Neural progenitor cell (in vitro differentiated cells): ENCODE results near the gene ARHGAP9. TPM values are rescaled to one million over a fixed set of nuclear protein-coding genes. Genes with fewer than 3 reads are reported as not detected.

Experiments used
- DNase-seq: peaks from one replicate; pipeline ENCODE4 v3.0.0-alpha.2; 2016; ENCODE audit warnings: low spot score
- H2AFZ ChIP-seq: fragments of 200-600 bp; sonication (generic); replicated peaks from 2 replicates; pipeline ENCODE4 v1.6.1; 2016; ENCODE audit warnings: antibody characterized with exemption
- H3F3A ChIP-seq: fragments of 200-600 bp; sonication (generic); 2 replicates; pipeline ENCODE4 v1.6.1; 2016; ENCODE audit warnings: antibody characterized with exemption, low read depth
- H3K27ac ChIP-seq: fragments of 200-600 bp; sonication (generic); 2 replicates; pipeline ENCODE4 v1.5.1; 2016; ENCODE audit warnings: mild to moderate bottlenecking
- H3K27me3 ChIP-seq: fragments of 200-600 bp; sonication (generic); 2 replicates; pipeline ENCODE4 v1.6.1; 2016; ENCODE audit warnings: mild to moderate bottlenecking, moderate library complexity
- H3K36me3 ChIP-seq: fragments of 200-600 bp; sonication (generic); 2 replicates; pipeline ENCODE4 v1.5.1; 2016
- H3K4me1 ChIP-seq: fragments of 200-600 bp; sonication (generic); 2 replicates; pipeline ENCODE4 v1.6.1; 2016; ENCODE audit warnings: mixed run types
- H3K4me2 ChIP-seq: fragments of 200-600 bp; sonication (generic); 2 replicates; pipeline ENCODE4 v1.6.1; 2016
- H3K4me3 ChIP-seq: fragments of 200-600 bp; sonication (generic); 2 replicates; pipeline ENCODE4 v1.5.1; 2016
- H3K79me2 ChIP-seq: fragments of 200-600 bp; sonication (generic); 2 replicates; pipeline ENCODE4 v1.6.1; 2016; ENCODE audit warnings: low read depth
- H3K9ac ChIP-seq: fragments of 200-600 bp; sonication (generic); 2 replicates; pipeline ENCODE4 v1.6.1; 2016
- H3K9me3 ChIP-seq: fragments of 200-600 bp; sonication (generic); 2 replicates; pipeline ENCODE4 v1.5.1; 2016; ENCODE audit warnings: low read depth
- H4K20me1 ChIP-seq: fragments of 200-600 bp; sonication (generic); 2 replicates; pipeline ENCODE4 v1.6.1; 2016; ENCODE audit warnings: low read depth
- H3K27ac Mint-ChIP-seq: 3 replicates; pipeline ENCODE4 v1.8.0; 2021; ENCODE audit warnings: mixed read lengths
- H3K27me3 Mint-ChIP-seq: 2 replicates; pipeline ENCODE4 v1.8.0; 2022; ENCODE audit warnings: low read depth, mild to moderate bottlenecking, inconsistent platforms, moderate library complexity, mixed read lengths; ENCODE audit not compliant: insufficient read depth
- H3K36me3 Mint-ChIP-seq: 3 replicates; pipeline ENCODE4 v1.8.0; 2021; ENCODE audit warnings: mixed read lengths
- H3K4me1 Mint-ChIP-seq: 3 replicates; pipeline ENCODE4 v1.8.0; 2021; ENCODE audit warnings: mixed read lengths
- H3K4me3 Mint-ChIP-seq: 3 replicates; pipeline ENCODE4 v1.8.0; 2021; ENCODE audit warnings: mild to moderate bottlenecking, moderate library complexity, mixed read lengths
- H3K9me3 Mint-ChIP-seq: 3 replicates; pipeline ENCODE4 v1.8.0; 2020; ENCODE audit warnings: mixed read lengths
- CTCF ChIP-seq: fragments of 200-600 bp; sonication (generic); IDR thresholded peaks from 2 replicates; pipeline ENCODE4 v1.5.1; 2017; ENCODE audit warnings: antibody characterized with exemption, mild to moderate bottlenecking
- EZH2 ChIP-seq: fragments of 200-600 bp; sonication (generic); IDR thresholded peaks from 2 replicates; pipeline ENCODE4 v1.6.1; 2017; ENCODE audit warnings: antibody characterized with exemption, mild to moderate bottlenecking, moderate library complexity
- EZH2phosphoT487 ChIP-seq: fragments of 200-600 bp; sonication (generic); IDR thresholded peaks from 2 replicates; pipeline ENCODE4 v1.6.1; 2017; ENCODE audit warnings: antibody characterized with exemption
- total RNA-seq: library from RNA; depleted of rRNA; stranded (reverse); fragments of >200 nt; gene quantifications from 2 replicates; pipeline ENCODE4 v1.2.3, GENCODE V29; 2015; ENCODE audit warnings: low replicate concordance

ARHGAP9 gene
- total RNA-seq, 1 donor from 2014 or later = not detected

DNA sequence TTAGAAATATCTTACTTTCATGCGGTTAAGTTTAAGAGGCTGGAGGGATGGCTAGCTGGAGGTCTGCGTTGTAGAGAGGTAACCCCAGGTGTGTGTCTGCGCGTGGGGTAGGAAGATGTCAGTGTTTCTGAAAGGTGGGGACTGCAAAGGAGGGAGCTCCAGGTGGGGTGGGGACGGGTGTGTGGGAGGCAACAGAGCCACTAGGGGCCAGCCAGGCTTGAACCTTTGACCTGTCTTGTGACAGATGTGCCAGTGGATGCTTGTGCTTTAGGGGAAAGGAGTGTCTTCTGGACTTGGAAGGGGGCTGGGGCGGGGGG, 19.2 kb downstream of the ARHGAP9 start:
- Mint-ChIP-seq H3K36me3 (no peaks in the 10 kb centered on the region), H3K4me3 (peak overlapping the region; percentile 89), H3K4me1 (peaks cover 38% of the 10 kb centered on the region), H3K9me3 (no peaks in the 10 kb centered on the region), H3K27ac (no peak overlapping the region), H3K27me3 (peaks cover 36% of the 10 kb centered on the region)
- no peak for DNase-seq
- no peak overlapping the region for H2AFZ ChIP-seq
- peaks cover 20% of the 10 kb centered on the region for H4K20me1 ChIP-seq
- peaks cover 33% of the 10 kb centered on the region for H3F3A ChIP-seq
- peak; percentile 6 for TF ChIP-seq EZH2
- no peak for TF ChIP-seq EZH2phosphoT487
- TF ChIP-seq CTCF = no peak
- H3K9ac ChIP-seq = no peak overlapping the region
- H3K27me3 ChIP-seq = peaks cover 16% of the 10 kb centered on the region
- H3K4me2 ChIP-seq = peak overlapping the region; percentile 86
- H3K79me2 ChIP-seq = no peaks in the 10 kb centered on the region
- H3K36me3 ChIP-seq = no peaks in the 10 kb centered on the region
- peak overlapping the region; percentile 56 for H3K4me3 ChIP-seq
- no peak overlapping the region for H3K27ac ChIP-seq
- H3K4me1 ChIP-seq = peaks cover 25% of the 10 kb centered on the region
- H3K9me3 ChIP-seq = no peaks in the 10 kb centered on the region

DNA sequence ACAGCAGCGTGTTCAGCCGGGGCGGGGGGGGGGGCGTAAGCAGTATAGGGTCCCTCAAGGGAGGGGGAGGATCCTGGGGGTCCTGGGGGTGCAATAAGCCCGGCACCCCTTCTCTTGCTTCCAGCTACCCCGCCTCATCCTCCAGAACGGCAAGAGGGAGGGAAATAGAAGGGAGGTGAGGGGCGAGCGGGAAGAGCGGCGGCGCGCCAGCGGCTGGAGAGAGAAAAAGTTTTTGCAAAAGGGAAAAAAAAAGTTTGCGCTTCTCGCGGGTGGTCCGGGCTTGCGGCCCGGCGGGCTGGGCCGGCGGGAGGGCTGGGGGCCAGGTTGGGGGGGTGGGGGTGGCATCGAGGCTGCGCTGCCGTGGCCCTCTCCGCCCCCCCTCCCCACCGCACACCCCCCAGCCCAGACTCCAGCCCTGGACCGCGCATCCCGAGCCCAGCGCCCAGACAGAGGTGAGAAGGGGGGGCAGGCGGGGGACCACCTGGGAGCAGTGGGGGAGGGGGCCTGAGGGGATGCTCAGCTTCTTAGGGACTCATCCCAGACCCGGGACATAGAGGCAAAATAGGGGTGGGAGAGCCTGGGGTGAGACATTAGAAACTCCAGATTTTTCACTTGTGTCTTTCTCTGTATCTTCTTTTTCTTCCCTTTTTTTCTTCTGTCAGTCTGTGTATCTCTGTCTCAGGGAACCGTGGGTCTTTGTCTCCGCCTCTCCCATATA, 19.8 kb downstream of the ARHGAP9 start, which contains the start of gene GLI1:
TSS of gene GLI1 (plus strand) at position 36 of the 718 bp plus-strand sequence. CDS start 3,907 bp downstream, outside the sequence.
- peak within 1 kb of the TSS; percentile 56 for H3K4me3 ChIP-seq
- H3K36me3 ChIP-seq = no peaks in the 10 kb centered on the region
- no peaks in the 10 kb centered on the region for H3K9me3 Mint-ChIP-seq
- H3K9me3 ChIP-seq = no peaks in the 10 kb centered on the region
- peak within 1 kb of the TSS; percentile 86 for H3K4me2 ChIP-seq
- H3K9ac ChIP-seq = no peak within 1 kb of the TSS
- peaks cover 34% of the 10 kb centered on the region for H3K27me3 Mint-ChIP-seq
- peaks cover 16% of the 10 kb centered on the region for H3K27me3 ChIP-seq
- no peaks in the 10 kb centered on the region for H3K79me2 ChIP-seq
- H3K4me1 Mint-ChIP-seq = peaks cover 42% of the 10 kb centered on the region
- no peak within 1 kb of the TSS for H3K27ac ChIP-seq
- peaks cover 33% of the 10 kb centered on the region for H3F3A ChIP-seq
- H3K36me3 Mint-ChIP-seq = no peaks in the 10 kb centered on the region
- no peak within 1 kb of the TSS for H3K27ac Mint-ChIP-seq
- H3K4me3 Mint-ChIP-seq = peak within 1 kb of the TSS; percentile 94
- peaks cover 30% of the 10 kb centered on the region for H3K4me1 ChIP-seq
- peak within 1 kb of the TSS; percentile 69 for H2AFZ ChIP-seq
- TF ChIP-seq CTCF (no peak), EZH2 (peak; percentile 27), EZH2phosphoT487 (no peak)
- peaks cover 20% of the 10 kb centered on the region for H4K20me1 ChIP-seq
- peak; percentile 82 for DNase-seq

- Histone ChIP-seq H3K27me3 (peaks cover 16% of the 10 kb centered on the region), H3K36me3 (no peaks in the 10 kb centered on the region), H3K4me1 (peaks cover 35% of the 10 kb centered on the region), H3K9me3 (no peaks in the 10 kb centered on the region), H3K27ac (no peak overlapping the region), H3F3A (peaks cover 33% of the 10 kb centered on the region), H3K4me3 (peak overlapping the region; percentile 56), H3K4me2 (peak overlapping the region; percentile 86), H4K20me1 (peaks cover 20% of the 10 kb centered on the region), H3K79me2 (no peaks in the 10 kb centered on the region), H3K9ac (no peak overlapping the region), H2AFZ (peak overlapping the region; percentile 69)
- TF ChIP-seq EZH2phosphoT487 = no peak
- peak; percentile 44 for TF ChIP-seq EZH2
- TF ChIP-seq CTCF = peak; percentile 84
- Mint-ChIP-seq H3K27me3 (peaks cover 31% of the 10 kb centered on the region), H3K9me3 (no peaks in the 10 kb centered on the region), H3K36me3 (no peaks in the 10 kb centered on the region), H3K4me3 (peak overlapping the region; percentile 94), H3K27ac (no peak overlapping the region), H3K4me1 (peaks cover 48% of the 10 kb centered on the region)
- peak; percentile 96 for DNase-seq
Observed at GRCh38 chr12:57459055-57459749, 20.5 kb downstream of the ARHGAP9 start.
